Fibroblast of the aortic adventitia (primary cell): ENCODE results near the gene QKI. TPM values are rescaled to one million over a fixed set of nuclear protein-coding genes. Genes with fewer than 3 reads are reported as not detected.

ENCODE experiments used
- DNase-seq: peaks from one replicate; pipeline ENCODE4 v3.0.0-alpha.2; 2010; ENCODE audit warnings: low read depth
- H3K4me3 ChIP-seq: 2 replicates; pipeline ENCODE4 v1.5.1; 2011; ENCODE audit warnings: low read depth, mild to moderate bottlenecking, control low read depth, low read length, moderate library complexity
- CTCF ChIP-seq: IDR thresholded peaks from 2 replicates; pipeline ENCODE4 v1.5.1; 2011; ENCODE audit warnings: mild to moderate bottlenecking, low read length, control low read depth, inconsistent platforms; ENCODE audit not compliant: insufficient read depth
- total RNA-seq: library from RNA; depleted of rRNA; stranded (reverse); fragments of >200 nt; gene quantifications from 2 replicates; pipeline ENCODE4 v1.2.3, GENCODE V29; 2012; ENCODE audit warnings: low replicate concordance

Gene QKI
- total RNA-seq, 1 donor, result 125 TPM

GRCh38 chr6:163559661-163560060 lies 145.1 kb downstream of the QKI start:
- H3K4me3 ChIP-seq, result no peak overlapping the region
- TF ChIP-seq CTCF, result no peak
- no peak for DNase-seq

- DNase-seq, result no peak
- no peak overlapping the region for H3K4me3 ChIP-seq
- TF ChIP-seq CTCF, result no peak
These were observed 148.8 kb downstream of the QKI start for GRCh38 chr6:163563318-163563717.

- no peak for DNase-seq
- no peak overlapping the region for H3K4me3 ChIP-seq
- TF ChIP-seq CTCF, result no peak
These were observed 150.0 kb downstream of the QKI start for GRCh38 chr6:163564534-163564933.

GRCh38 chr6:163565140-163565539 lies 150.6 kb downstream of the QKI start:
- H3K4me3 ChIP-seq, result no peak overlapping the region
- DNase-seq, result no peak
- TF ChIP-seq CTCF, result no peak

GRCh38 chr6:163566056-163566455 lies 151.5 kb downstream of the QKI start:
- TF ChIP-seq CTCF, result no peak
- no peak overlapping the region for H3K4me3 ChIP-seq
- DNase-seq, result no peak

GRCh38 chr6:163568275-163568674 lies 153.8 kb downstream of the QKI start:
- no peak for DNase-seq
- H3K4me3 ChIP-seq, result no peak overlapping the region
- no peak for TF ChIP-seq CTCF

GRCh38 chr6:163570579-163571231 lies 156.2 kb downstream of the QKI start:
- no peak for DNase-seq
- no peak overlapping the region for H3K4me3 ChIP-seq
- TF ChIP-seq CTCF, result no peak
